GDM1 (cell line): ENCODE data around the gene TMEM161B.
"Not testable (repeated sequence)": the region's sequence is repeated elsewhere in the genome, so short reads cannot be mapped to it uniquely, and the experiment has no call there.

Source experiments
- DNase-seq: peaks from one replicate; lab custom pipeline; 2025; lab: John Stamatoyannopoulos, UW

Gene TMEM161B

DNA sequence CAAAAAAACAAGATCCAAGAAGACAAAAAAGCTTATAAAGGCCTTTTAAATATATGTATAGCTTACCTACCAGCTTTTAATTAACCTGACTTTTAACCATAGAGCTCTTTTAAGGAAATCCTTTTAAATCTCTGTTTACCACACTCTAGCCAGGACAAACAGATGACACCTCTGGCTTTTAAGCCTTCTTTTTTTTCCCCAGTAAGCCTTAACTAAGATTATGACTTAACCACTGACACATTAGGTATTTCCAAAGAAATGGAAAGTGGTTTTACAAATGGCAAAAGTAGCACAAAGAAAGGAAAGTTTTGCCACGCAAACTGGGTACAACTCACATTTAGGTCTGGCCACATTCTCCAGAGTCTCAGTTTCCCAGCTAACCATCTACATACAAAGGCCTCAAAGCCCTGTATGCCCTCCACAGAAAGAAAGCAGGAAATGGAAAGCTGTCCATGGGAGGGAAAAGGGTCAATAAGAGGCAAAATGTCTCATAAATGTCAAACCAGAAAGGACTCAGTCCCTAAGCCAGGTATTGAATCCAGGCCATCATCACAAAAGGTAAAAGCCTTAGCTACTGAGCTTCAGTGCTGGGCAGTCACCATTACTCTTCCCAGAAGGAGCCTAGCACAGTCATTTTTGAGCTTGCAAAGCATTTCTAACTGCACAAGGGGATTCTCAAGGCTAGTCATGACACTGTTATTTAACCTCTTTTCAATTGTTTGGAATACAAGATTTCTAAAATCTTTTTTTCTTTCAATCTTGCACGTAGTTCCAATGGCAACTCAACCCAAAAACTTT lies 19.7 kb downstream of the TMEM161B start:
- no peak for DNase-seq

DNA sequence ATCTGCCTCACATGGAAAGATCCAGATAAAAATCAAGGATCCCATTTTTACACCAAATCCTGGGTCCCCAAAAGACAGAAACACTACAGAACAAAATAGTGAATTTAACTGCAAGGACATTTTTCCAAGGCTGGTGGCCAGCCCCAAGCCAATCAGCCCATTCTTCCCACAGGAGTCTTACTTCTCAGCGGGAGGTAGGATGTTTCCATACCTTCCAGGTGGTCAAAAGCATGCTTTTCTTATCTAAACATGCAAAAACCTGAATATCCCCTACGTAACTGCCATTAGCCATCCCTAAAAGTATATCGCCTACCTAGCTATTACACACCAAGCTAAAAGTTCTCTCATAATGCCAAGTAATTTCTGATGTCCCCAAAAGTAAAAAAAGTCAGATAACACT lies 20.6 kb downstream of the TMEM161B start:
- no peak for DNase-seq

DNA sequence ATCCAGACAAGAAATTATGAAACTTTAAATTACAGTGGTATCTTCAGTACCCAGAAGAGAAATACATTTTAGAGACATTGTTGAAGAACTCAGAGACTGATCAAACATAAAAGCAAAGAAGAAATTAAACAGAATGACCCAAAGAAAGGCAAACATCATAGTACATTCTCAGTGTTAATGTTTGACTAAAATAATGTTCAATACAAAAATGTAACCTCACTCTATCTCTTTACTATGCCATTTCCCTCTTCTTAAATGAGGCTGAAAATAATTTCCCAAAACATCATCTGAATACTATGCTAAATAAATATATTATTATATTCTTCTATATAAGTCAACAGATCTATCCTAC lies 22.8 kb downstream of the TMEM161B start:
- no peak for DNase-seq

DNA sequence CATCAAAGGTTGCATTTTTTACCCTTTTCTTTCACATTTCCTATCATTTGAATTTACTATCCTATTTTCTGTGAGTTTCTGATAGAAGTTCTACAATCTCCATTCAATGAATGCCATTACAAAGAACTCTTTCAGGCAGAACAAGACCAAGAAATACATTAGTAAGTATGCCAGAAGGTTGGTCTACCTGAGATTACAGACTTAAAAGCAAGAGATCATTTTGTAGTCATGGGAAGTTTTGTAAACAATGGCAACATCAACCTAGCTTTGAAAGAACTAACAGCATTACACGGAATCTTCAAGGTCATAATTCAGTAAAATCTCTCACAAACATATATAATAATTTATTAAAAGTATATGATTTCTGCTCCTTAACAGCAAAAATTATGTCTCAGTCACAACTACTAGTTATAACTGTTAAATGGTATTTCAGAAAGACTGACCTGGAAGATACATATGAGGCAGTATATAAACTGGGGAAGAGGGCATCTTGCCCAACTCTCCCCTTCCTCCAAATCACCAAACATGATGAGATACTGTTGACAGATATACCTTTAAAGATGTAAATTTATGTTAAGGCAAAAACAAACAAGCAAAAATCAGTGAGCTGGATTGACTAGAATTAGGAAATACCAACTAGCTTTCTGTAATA lies 23.3 kb downstream of the TMEM161B start:
- DNase-seq: no peak

DNA sequence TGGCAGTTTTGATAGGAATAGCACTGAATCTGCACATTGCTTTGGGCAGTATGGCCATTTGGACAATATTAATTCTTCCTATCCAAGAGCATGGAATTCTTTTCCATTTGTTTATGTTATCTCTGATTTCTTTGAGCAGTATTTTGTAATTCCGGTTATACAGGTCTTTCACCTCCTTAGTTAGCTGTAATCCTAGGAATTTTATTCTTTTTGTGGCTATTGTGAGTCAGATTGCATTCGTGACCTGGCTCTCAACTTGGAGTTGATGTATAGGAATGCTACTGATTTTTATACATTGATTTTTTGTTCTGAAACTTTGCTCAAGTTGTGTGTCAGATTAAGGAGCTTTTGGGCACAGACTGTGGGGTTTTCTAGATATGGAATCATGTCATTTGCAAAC lies 24.0 kb downstream of the TMEM161B start:
- no peak for DNase-seq

DNA sequence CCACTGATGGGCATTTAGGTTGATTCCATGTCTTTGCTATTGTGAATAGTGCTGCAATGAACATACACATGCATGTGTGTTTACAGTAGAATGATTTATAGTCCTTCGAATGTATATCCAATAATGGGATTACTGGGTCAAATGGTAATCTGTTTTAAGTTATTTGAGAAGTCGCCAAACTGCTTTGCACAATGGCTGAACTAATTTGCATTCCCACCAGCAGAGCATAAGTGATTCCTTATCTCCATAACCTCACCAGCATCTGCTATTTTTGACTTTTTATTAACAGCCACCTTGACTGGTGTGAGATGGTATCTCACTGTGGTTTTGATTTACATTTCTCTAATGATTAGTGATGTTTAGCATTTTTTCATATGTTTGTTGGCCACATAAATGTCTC lies 25.2 kb downstream of the TMEM161B start:
- DNase-seq: not testable (repeated sequence)

DNA sequence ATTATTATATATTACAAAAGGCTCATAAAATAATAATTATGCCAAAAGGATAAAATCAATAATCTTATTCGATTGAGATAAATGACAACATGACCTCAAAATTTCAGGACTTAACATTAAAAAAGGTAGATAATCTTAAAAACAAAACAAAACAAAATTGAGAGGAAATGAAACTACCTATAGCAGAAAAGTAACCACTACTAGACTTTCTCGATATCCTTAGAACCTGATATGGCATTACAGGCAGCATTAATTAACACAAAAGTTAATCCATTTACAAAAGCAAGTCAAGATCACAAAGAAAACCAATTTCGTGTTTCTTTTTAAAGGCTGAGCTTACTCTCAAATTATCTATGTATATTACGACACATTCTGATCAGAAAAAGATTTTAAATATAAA lies 29.9 kb downstream of the TMEM161B start:
- DNase-seq: no peak

DNA sequence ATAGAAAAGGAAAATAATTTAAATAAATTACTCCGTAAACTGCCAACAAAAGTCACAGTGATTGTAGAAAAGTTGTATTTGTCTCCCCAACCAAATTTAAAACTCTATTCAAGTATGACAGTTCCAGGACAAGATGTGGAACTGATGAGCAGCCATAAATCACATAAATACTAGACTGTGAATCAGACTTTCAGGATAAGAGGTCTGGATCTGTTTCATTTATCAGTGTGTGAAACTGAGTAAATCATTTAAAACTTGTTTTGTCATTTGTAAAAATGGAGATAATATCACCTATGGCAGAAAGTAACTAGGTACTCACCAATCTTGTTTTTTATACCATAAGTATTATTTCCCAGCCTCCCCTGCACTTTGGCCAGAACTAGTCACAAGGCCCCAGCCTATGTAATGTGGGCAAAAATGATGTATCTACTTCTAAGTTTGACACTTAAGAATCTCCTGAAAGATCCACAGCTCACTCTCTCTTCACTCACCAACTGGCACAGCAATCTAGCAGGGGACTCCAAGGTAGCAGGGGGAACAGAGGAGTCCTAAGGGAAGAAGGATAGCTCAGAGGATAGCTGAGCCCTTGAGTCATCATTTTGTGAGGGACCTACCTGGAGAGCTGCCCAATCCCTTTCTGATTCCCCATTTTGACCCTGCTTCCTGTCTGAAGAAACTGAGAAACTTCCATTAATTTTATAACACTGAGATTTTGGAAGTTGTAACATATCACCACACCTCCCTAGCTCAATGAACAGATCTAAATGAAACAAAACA lies 31.6 kb downstream of the TMEM161B start:
- DNase-seq: no peak

DNA sequence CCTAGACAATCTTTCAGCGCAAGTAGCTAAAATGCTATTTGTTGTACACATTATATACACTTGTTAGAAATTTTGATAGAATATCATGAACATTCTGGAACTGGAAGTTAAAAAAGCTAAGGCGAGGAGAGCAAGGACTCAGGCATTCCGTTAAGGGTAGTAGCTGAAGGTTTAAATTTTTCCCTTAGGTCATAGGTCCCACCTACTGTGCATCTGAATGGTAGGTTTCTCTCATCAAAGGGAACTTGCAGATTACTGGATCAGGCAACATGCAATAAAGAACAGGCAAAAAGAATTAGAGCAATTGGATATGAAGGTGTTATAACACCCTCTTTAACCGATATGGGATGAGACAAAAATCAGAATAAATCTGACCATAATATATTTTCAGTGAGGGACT lies 32.8 kb downstream of the TMEM161B start:
- no peak for DNase-seq

DNA sequence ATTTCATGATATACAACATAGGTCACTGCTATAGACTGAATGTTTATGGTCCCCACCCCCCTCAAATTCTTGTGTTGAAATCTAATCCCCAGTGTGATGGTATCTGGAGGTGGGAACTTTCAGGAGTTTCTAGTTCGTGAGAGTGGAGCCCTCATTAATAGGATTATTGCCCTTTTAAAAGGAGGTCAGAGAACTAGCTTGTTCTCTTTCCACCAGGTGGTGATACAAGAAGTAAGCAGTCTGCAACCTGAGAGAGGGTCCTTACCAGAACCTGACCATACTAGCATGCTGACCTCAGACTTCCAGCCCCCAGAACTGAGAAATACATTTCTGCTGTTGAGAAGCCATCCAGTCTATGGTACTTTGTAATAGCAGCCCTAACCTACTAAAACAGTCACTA lies 33.3 kb downstream of the TMEM161B start:
- no peak for DNase-seq

DNA sequence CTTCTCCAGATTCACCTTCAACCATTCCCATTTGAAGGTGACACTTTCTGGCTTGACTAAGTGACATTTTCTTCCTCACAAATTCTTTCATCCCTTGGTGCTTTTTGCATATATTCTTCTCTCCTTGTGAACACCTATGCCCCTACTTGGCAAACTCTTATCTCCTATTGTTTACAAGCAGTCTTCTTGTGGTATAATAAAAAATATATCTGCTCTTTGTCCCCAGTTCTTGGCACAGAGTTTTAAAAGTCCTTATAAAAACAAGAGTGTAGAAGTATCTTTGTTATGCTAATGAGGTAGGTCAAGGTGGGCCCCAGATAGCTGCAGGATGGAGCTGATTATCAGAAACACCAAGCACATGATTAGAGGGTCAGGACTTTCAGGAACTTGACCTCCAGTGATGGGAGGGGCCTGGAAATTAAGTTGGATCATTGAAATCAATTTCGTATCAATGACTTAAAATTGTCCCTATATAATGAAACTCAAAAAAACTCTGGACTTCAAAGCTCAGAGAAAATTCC lies 38.0 kb downstream of the TMEM161B start:
- DNase-seq: no peak

DNA sequence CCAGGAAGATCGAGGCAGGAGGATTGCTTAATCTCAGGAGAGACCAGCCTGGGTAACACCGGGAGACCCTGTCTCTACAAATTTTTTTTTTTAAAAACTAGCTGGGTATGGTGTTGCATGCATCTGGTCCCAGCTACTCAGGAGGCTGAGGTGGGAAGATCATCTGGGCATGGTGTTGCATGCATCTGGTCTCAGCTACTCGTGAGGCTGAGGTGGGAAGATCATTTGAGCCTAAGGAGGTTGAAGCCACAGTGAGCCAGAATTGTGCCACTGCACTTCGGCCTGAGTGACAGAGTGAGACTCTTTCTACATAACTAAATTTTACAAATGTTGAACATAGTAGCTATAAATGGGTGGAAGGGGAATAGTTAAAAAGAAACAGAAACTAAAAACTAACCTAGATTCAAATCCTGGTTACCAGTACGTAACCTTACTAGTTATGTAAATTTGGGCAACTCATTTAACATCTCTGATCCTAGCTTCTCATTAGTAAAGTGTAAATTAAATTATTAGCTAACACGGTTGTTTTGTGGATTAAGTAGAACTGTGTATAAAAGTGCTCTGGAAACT lies 41.7 kb downstream of the TMEM161B start:
- DNase-seq: no peak

DNA sequence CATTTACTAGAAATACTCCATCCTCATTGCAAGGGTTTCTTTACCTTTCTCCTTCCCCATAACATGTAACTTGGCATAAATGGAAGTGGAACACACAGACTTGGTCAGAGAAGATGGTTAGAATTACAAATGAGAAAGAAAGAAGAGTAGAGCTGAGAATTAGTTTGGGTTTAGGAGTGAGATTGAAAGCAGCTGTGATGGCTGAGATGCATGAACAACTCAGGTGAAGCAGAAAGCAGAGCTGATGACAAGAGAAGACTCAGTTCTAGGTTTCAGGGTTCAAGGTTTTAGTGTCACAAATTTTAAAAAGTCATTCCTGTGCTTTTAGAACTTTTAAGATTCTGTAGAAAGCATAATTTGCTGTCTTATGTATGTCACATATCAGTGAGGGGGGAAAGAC lies 54.0 kb downstream of the TMEM161B start:
- no peak for DNase-seq

DNA sequence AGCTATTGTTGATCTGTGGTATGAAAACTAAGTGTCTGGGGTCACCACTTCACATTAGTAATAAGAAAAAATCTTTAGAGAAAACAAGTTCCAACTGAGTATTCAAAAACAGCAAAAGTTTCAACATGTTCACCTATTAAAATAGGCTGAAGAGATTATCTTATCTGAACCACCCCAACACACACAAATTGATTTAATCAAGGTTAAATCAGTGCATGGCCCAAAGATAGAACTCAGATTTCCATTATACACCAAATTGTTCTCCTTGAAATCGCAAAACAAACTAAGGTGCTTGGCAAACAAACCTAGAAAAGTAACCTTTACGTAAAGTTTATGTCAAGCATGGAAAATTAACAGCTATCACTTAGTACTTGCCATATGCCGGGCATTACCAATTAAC lies 61.1 kb downstream of the TMEM161B start:
- no peak for DNase-seq

DNA sequence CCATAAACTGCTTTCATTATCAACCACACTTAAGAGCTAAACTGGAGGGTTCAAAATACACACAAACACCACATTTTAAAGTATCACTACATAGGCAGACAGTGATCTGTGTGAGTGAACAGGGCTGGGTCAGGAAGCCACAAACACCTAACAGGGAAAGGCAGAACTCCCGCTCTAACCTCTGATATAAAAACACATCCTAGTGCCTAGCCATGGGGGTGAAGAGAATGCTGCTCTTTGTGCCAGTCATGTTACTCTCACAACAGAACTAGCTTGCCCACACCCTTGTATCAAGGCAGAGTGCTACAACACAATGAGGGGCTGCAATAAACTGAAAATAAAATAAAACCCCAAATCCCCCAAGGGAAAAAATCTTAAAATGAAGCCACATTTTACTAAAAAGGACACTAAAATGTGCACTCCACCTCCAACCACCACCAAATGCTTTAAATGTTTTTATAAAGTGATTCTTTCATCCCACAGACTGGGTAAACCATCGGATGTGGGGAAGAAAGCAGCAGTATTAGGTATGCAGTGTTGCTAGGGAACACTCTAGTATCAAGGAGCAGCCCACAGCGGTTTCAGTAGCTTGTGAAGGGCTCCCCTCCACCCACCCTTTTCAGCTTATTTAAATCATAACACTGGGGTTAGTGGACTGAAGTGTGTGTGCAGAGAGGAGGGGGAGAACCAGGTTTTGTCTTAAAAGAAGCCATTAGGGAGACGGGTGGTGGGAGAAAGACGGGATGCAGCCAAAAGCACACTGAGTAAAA lies 64.5 kb downstream of the TMEM161B start:
- DNase-seq: no peak

DNA sequence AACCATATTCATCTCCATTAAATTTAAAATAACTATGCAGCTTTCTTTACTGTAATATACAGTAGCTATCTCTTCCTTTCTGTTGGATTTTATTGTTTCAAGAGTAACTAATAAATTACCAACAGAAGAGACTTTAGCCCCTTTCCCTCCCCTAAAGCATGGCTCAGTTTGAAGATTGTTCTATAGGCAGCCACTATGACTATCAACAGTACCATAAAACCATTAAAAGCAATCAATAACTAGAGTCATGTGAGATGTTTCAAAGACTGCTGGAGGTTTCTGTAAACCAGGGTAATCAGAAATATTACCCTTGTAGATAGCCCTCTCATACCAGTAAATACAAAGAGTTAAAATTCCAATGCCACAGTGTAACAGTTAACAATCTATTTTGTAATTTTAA lies 73.0 kb downstream of the TMEM161B start:
- DNase-seq: no peak

DNA sequence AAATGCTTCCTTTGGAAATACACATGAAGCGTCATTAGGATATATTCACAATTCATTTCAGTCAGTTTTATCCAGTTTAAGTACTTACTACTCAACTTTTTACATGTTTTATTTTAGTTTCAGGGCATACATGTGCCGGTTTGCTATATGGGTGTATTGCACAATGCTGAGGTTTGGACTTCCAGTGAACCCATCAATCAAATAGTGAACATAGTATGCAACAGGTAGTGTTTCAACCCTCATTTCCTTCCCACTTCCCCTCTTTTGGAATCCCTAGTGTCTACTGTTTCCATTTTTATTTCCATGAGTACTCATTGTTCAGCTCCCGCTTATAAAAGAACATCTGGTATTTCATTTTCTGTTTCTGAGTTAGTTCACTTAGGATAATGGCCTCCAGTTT lies 74.7 kb downstream of the TMEM161B start:
- DNase-seq: no peak

DNA sequence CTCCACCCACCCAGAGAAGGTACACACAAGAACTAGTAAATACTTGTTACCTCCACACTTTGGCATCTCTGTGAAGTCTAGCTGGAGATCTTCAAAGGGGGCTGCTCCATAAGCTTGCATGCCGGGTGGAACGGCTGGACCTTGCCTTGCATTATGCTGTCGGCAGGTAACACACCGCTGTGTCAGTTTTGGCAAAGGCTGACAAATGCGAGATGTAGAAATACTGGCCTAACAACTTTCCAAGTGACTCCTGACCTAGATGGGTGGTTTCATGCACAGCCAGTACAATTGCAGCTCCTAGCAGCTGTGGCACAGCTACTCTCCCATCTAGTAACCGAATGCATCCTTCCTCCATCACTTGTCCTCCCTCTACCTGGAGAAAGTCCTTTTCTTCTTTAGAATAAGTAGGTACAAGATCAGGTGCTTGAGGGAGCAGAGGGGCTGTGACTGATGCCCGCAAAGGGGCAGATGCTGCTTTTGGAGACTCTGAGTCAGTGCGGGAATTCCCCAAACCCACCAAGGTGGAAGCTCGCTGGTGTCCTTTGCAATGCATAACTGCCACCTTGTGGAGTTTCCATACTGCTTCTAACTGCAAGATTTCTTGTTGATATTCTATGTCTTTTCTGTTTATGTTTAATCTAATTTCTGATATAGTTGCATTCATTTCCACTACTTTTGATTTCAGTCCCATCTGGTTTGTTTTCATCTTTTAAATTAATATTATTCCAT lies 78.4 kb downstream of the TMEM161B start:
- DNase-seq: no peak

DNA sequence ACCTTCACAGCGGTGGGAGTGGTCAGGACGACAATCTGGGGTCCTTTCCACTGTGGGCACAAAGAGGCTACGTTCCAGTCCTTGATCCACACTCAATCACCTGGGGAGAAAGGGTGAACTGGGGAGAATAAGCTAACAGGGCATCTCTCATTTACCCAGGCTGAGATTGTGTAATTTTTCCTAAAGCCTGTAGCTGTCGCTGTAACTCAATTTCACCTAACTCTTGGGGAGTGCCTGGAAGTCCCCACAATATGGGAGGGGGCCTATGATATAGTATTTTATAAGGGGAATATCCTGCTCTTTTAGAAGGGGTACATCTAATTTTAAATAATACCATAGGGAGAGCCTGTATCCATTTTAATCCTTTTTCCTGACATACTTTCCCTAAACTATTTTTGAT lies 79.2 kb downstream of the TMEM161B start:
- DNase-seq: not testable (repeated sequence)

DNA sequence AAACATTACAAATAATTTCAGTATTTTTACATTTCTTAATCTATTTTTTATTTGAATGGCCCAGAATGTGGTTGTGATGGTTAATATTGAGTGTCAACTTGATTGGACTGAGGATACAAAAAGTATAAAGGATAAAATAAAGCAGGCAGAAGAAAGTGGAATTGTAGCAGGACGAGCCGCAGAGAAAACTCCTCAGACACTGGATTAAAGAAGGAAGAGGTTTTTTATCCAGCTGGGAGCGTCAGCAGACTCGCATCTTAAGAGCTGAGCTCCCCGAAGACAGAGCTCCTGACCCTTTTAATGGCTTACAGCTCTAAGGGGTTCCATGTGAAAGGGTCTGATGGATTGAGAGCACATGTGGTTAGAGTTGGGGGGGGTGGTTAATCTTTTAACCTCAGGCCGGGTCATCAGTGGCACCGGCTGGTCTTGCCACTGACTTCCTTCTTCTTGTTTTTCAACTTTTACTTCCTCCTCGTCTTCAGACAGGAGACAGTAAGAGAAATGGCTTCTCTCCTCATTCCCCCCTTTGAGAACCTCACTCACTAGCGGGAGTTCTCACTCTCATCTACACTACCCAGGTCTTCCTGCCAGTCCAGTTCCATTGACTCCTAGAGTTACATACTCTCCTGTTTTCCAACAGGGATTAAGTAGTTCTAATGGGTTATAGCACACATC lies 80.0 kb downstream of the TMEM161B start:
- DNase-seq: no peak

DNA sequence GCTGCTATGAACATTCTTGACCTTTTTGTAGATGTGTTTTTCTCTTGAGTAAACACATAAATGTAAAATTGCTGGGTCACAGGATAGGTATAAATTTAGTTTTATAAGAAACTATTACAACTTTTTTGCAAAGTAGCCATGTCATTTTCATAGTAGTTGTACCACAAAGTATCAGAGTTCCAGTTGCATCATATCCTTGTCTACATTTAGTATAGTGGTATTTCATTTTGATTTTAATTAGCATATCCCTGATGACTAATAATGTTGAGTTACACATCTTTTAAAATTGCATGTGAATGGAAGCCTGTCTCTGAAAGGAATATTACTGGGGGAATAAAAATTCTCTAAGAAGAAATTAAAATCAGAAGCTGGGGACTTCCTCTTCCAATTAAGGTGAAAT lies 85.4 kb downstream of the TMEM161B start:
- DNase-seq: no peak
